Measurements from ENCODE around the gene FRAT1. TPM values are rescaled to one million over a fixed set of nuclear protein-coding genes. Genes with fewer than 3 reads are reported as not detected.

Gene FRAT1
- polyA plus RNA-seq, 2 of the 4 experiments (the other 2 are of a cell fraction) = 1.5 to 2.3 TPM

GRCh38 chr10:97336942-97337831 lies 18.1 kb downstream of the FRAT1 start:
- H3K4me2 ChIP-seq = peak overlapping the region; percentile 21; the same call in 1 of the 3 replicates
- H3K9me3 ChIP-seq = no peaks in the 10 kb centered on the region
- POLR2A ChIA-PET = no interaction called here
- no peak for DNase-seq (ENCODE audit: low read depth in 1 of 2, low spot score in 1 of 2)
- WGBS (ENCODE audit: missing lambda C conversion rate) = 45% methylated on average over 11 of the region's 11 CpGs
- H3K4me3 ChIP-seq = no peak overlapping the region
- peak overlapping the region in 1 of 2 experiments; percentile 13; a peak in 1 of 6 replicates for H3K27ac ChIP-seq
- no peak for ATAC-seq
- CTCF ChIA-PET = interaction anchor here (0.6 to 1.1 kb wide), 2 partner anchors 9 to 32 kb away, joined by 4 read pairs; no protein-coding TSS in a partner anchor
- TF ChIP-seq JUNB (IDR thresholded peaks at IDR 0.05) (no peak), PHF8 (IDR thresholded peaks at IDR 0.05; ENCODE audit: borderline replicate concordance, low read depth) (no peak), PBX3 (IDR thresholded peaks at IDR 0.05) (no peak)
- H3K4me1 ChIP-seq = peaks cover 31% of the 10 kb centered on the region
- no peak for FAIRE-seq

GRCh38 chr10:97338041-97338440 lies 19.0 kb downstream of the FRAT1 start:
- 71% methylated on average over 5 of the region's 5 CpGs for WGBS (ENCODE audit: missing lambda C conversion rate)
- ChIA-PET POLR2A (no interaction called here), CTCF (interaction anchor here (1.1 kb wide), 1 partner anchor 9 kb away, joined by 4 read pairs; no protein-coding TSS in a partner anchor)
- FAIRE-seq = no peak
- TF ChIP-seq FOXS1 (CRISPR knock-in tag; IDR thresholded peaks at IDR 0.05) (no peak), CEBPB (IDR thresholded peaks at IDR 0.05) (no peak), KDM5A (IDR thresholded peaks at IDR 0.05) (no peak), CTCF (IDR thresholded peaks at IDR 0.05) (no peak), HOXA7 (CRISPR knock-in tag; IDR thresholded peaks at IDR 0.05) (no peak), KDM1A (IDR thresholded peaks at IDR 0.05; ENCODE audit: low read depth) (no peak), ZFP36 (IDR thresholded peaks at IDR 0.05; ENCODE audit: borderline replicate concordance, partially characterized antibody) (no peak), JUN (IDR thresholded peaks at IDR 0.05) (no peak), ZSCAN20 (CRISPR knock-in tag; IDR thresholded peaks at IDR 0.05) (no peak), HES2 (IDR thresholded peaks at IDR 0.05) (no peak), REST (IDR thresholded peaks at IDR 0.05) (no peak), USF2 (IDR thresholded peaks at IDR 0.05) (no peak), MYC (IDR thresholded peaks at IDR 0.05; ENCODE audit: borderline replicate concordance, low read length) (no peak), EHMT2 (IDR thresholded peaks at IDR 0.05; ENCODE audit: low read depth) (no peak), CHD4 (IDR thresholded peaks at IDR 0.05; ENCODE audit: borderline replicate concordance) (no peak), MAX (IDR thresholded peaks at IDR 0.05) (no peak), RFX5 (IDR thresholded peaks at IDR 0.05) (no peak), HMGXB4 (CRISPR knock-in tag; IDR thresholded peaks at IDR 0.05; ENCODE audit: borderline replicate concordance) (no peak), PBX3 (IDR thresholded peaks at IDR 0.05) (no peak)
- H3K4me1 ChIP-seq = peaks cover 23% of the 10 kb centered on the region
- H3K9me3 ChIP-seq = no peaks in the 10 kb centered on the region
- H3K4me2 ChIP-seq = no peak overlapping the region
- ATAC-seq = no peak
- H3K4me3 ChIP-seq = no peak overlapping the region
- H3K27ac ChIP-seq = no peak overlapping the region; a peak in 1 of 6 replicates
- DNase-seq (ENCODE audit: low read depth in 1 of 2, low spot score in 1 of 2) = no peak

Measured in A549 (cell line).